K562 (cell line): ENCODE results near the gene TPGS1. TPM values are rescaled to one million over a fixed set of nuclear protein-coding genes. Genes with fewer than 3 reads are reported as not detected.

Source experiments
- ATF3 ChIP-seq, 2 experiments: fragments of 450-650 bp in 1 of 2; sonication (generic) in 1 of 2; formaldehyde crosslinking in 1 of 2; IDR thresholded peaks in 1 of 2; conservative IDR thresholded peaks in 1 of 2; 2 replicates each; pipeline versions ENCODE4 v1.6.1 to v1.8.1; 2016 to 2023; ENCODE audit warnings: mild to moderate bottlenecking in 2 of 2, moderate library complexity in 2 of 2, inconsistent platforms in 1 of 2, missing genetic modification reagents in 1 of 2
- CTCF ChIP-seq, 3 experiments: IDR thresholded peaks in 2 of 3; conservative IDR thresholded peaks in 1 of 3; 2 replicates each; pipeline ENCODE4 v1.5.1; 2011 to 2012; ENCODE audit warnings: low read length in 3 of 3, mild to moderate bottlenecking in 3 of 3, control low read depth in 2 of 3, improper control_type of control experiment in 1 of 3, inconsistent platforms in 1 of 3, low read depth in 1 of 3, mixed read lengths in 1 of 3, moderate library complexity in 1 of 3; ENCODE audit not compliant: insufficient read depth in 2 of 3
- FUS ChIP-seq: fragments of 200-400 bp; formaldehyde crosslinking; optimal IDR thresholded peaks from 2 replicates; pipeline ENCODE3; 2017; ENCODE audit warnings: low read depth, low read length
- NR1H2 ChIP-seq: sonication (generic); formaldehyde crosslinking; IDR thresholded peaks from 2 replicates; pipeline ENCODE4 v1.4.0; 2020; ENCODE audit warnings: mild to moderate bottlenecking, missing genetic modification reagents
- PHB2 ChIP-seq: fragments of 450-650 bp; IDR thresholded peaks from 2 replicates; pipeline ENCODE4 v1.6.1; 2017; ENCODE audit warnings: low read depth
- POLR2H ChIP-seq: IDR thresholded peaks from 2 replicates; pipeline ENCODE4 v1.6.1; 2016; ENCODE audit warnings: missing genetic modification characterization, low read depth, mild to moderate bottlenecking, control low read depth, missing compliant biosample characterization, moderate library complexity
- RB1 ChIP-seq: fragments of 450-650 bp; IDR thresholded peaks from 2 replicates; pipeline ENCODE4 v1.6.1; 2017; ENCODE audit warnings: low read depth, mild to moderate bottlenecking
- SUPT5H ChIP-seq: fragments of 450-650 bp; IDR thresholded peaks from 2 replicates; pipeline ENCODE4 v1.6.1; 2016
- ZNF584 ChIP-seq: fragments of 200-800 bp; sonication (Bioruptor generic); IDR thresholded peaks from 2 replicates; pipeline ENCODE4 v1.6.1; 2016; ENCODE audit warnings: low read depth, mild to moderate bottlenecking, missing genetic modification characterization, missing compliant biosample characterization
- polyA plus RNA-seq, 8 experiments: library from polyadenylated mRNA; depleted of rRNA in 4 of 8; stranded (reverse) in 5 of 8; unstranded in 3 of 8; fragments of >200 nt; fragmentation: Nextera tagmentation in 2 of 8; fragmentation: Illumina TruSeq in 1 of 8; extraction: Ambion mirVana in 2 of 8; extraction: Trizol in 1 of 8; gene quantifications; 2 replicates each; pipeline versions ENCODE4 v1.2.1 to v1.2.3, GENCODE V29; 2011 to 2014; ENCODE audit warnings: inconsistent platforms in 1 of 8, missing spikeins in 1 of 8
- total RNA-seq, 7 experiments: library from RNA; depleted of rRNA in 6 of 7; stranded (reverse); fragments of >200 nt in 6 of 7; fragmentation: Illumina TruSeq in 2 of 7; extraction: Trizol in 2 of 7; gene quantifications; 2 replicates each; pipeline versions ENCODE4 v1.2.1 to v1.2.3, GENCODE V29; 2011 to 2021; ENCODE audit warnings: low replicate concordance in 1 of 7

TPGS1 gene
- total and polyA plus RNA-seq, 9 of the 15 experiments (the other 6 are each of a cell fraction or from before 2014, with no cell fraction given) = 0.30 to 31.6 (median 1.2) TPM; not detected in 2

DNA sequence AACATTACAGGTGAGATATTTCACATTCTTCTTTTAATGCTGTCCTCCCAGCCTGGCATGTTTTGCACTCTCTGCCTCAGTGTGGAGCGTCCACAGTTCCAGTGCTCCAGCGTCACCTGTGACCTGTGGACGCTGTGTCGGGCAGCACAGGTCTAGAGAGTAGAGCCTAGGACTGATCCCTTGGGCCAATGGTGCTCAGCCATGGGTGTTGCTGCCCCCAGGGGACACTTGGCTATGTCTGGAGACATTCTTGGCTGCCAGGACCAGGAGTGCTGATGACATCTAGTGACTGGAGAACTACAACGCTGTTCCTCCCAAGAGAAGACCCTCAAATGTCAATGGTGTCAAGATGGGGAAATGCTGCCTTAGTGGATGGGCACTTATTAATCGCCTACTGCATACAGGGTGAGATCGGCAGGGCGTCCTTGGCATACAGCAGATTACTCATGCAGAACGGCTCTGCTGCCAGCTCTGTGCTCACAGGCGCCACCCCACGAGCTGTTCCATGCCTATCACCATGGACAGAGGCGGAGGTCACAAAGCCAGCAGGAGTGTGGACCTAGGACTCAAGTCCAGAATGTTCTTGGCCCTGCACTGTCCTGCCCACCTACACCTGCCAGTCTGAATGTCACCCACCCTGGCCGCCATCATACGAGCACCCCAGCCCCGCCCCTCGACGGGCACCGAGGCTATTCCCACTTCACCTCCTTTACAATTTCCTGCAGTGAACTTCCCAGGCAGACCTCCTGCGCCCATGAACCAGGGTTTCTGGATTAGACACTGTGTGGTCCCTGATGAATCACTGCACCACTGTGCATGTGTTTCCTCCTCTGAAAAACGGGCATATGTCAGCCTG is 24.9 kb upstream of the TPGS1 start (continued):
- TF ChIP-seq CTCF (IDR thresholded peaks at IDR 0.05 in 2 of 3, conservative IDR thresholded peaks at IDR 0.05 in 1 of 3; ENCODE audit: insufficient read depth in 2 of 3, low read depth in 1 of 3, low read length in 3 of 3) (0 out of 6 replicates have a peak, but pooled peaks of 2 of the 3 experiments have one; percentile 5 to 17), POLR2H (tag) (no peak), FUS (no peak), NR1H2 (CRISPR knock-in tag) (no peak), ATF3 (IDR thresholded peaks at IDR 0.05) (0 out of 2 replicates have a peak, but pooled peaks have one; percentile 9), ATF3 (CRISPR knock-in tag; conservative IDR thresholded peaks at IDR 0.05) (no peak), ZNF584 (no peak), SUPT5H (no peak), RB1 (no peak), PHB2 (no peak)
